ENCODE data around the gene CELSR1.
"Not testable (repeated sequence)": the region's sequence is repeated elsewhere in the genome, so short reads cannot be mapped to it uniquely, and the experiment has no call there.

Gene CELSR1

GRCh38 chr22:46315976-46316375, 221.4 kb downstream of the CELSR1 start:
- H3K27ac ChIP-seq (ENCODE audit: poor library complexity, severe bottlenecking): no peak overlapping the region
- no peaks in the 10 kb centered on the region for H3K9me3 ChIP-seq (ENCODE audit: severe bottlenecking)
- no peak for ATAC-seq (ENCODE audit: low read depth)
- DNase-seq (ENCODE audit: low spot score): no peak
- no peak overlapping the region for H3K4me3 ChIP-seq (ENCODE audit: severe bottlenecking)
- H3K27me3 ChIP-seq (ENCODE audit: insufficient read depth, poor library complexity, severe bottlenecking): no peaks in the 10 kb centered on the region
- H3K4me1 ChIP-seq (ENCODE audit: insufficient read depth, poor library complexity, severe bottlenecking): no peaks in the 10 kb centered on the region
- H3K36me3 ChIP-seq (ENCODE audit: low read depth): peaks cover 75% of the 10 kb centered on the region
- no peak for TF ChIP-seq CTCF (IDR thresholded peaks at IDR 0.05; ENCODE audit: poor library complexity, severe bottlenecking)

GRCh38 chr22:46312848-46313247, 224.6 kb downstream of the CELSR1 start:
- H3K4me1 ChIP-seq (ENCODE audit: insufficient read depth, poor library complexity, severe bottlenecking); DNase-seq (ENCODE audit: low spot score); H3K4me3 ChIP-seq (ENCODE audit: severe bottlenecking); ATAC-seq (ENCODE audit: low read depth); H3K9me3 ChIP-seq (ENCODE audit: severe bottlenecking); H3K27ac ChIP-seq (ENCODE audit: poor library complexity, severe bottlenecking); H3K27me3 ChIP-seq (ENCODE audit: insufficient read depth, poor library complexity, severe bottlenecking): not testable (repeated sequence)
- peaks cover 79% of the 10 kb centered on the region for H3K36me3 ChIP-seq (ENCODE audit: low read depth)

- Histone ChIP-seq H3K4me1 (ENCODE audit: insufficient read depth, poor library complexity, severe bottlenecking) (no peaks in the 10 kb centered on the region), H3K27me3 (ENCODE audit: insufficient read depth, poor library complexity, severe bottlenecking) (no peaks in the 10 kb centered on the region), H3K36me3 (ENCODE audit: low read depth) (peaks cover 75% of the 10 kb centered on the region), H3K4me3 (ENCODE audit: severe bottlenecking) (no peak overlapping the region), H3K27ac (ENCODE audit: poor library complexity, severe bottlenecking) (no peak overlapping the region), H3K9me3 (ENCODE audit: severe bottlenecking) (no peaks in the 10 kb centered on the region)
- no peak for DNase-seq (ENCODE audit: low spot score)
- no peak for TF ChIP-seq CTCF (IDR thresholded peaks at IDR 0.05; ENCODE audit: poor library complexity, severe bottlenecking)
- ATAC-seq (ENCODE audit: low read depth): no peak
Measured at GRCh38 chr22:46312056-46312455, 225.4 kb downstream of the CELSR1 start.

All from RWPE2 (cell line).